Measurements from ENCODE around the gene TEAD4.

DNA sequence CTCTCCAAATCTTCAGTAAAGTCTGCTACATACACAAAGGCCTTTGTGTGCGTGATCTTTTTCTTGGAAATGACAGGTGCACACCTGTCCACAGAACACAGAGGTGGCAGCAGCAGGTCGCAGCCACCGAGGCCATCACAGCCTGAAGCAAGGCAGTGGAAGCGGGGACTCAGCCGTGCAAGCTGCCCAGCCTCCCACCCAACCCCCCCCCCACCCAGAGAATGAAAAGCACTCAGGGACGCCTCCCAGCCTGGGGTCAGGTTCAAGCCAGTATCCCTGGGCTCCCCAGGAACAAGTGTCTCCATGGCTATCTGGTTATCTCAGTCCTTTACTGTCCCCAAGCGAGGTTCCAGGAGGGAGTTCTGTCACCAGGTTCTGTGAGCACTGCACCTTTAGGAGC is 86.8 kb downstream of the TEAD4 start:
- TF ChIP-seq, protein P1, sequence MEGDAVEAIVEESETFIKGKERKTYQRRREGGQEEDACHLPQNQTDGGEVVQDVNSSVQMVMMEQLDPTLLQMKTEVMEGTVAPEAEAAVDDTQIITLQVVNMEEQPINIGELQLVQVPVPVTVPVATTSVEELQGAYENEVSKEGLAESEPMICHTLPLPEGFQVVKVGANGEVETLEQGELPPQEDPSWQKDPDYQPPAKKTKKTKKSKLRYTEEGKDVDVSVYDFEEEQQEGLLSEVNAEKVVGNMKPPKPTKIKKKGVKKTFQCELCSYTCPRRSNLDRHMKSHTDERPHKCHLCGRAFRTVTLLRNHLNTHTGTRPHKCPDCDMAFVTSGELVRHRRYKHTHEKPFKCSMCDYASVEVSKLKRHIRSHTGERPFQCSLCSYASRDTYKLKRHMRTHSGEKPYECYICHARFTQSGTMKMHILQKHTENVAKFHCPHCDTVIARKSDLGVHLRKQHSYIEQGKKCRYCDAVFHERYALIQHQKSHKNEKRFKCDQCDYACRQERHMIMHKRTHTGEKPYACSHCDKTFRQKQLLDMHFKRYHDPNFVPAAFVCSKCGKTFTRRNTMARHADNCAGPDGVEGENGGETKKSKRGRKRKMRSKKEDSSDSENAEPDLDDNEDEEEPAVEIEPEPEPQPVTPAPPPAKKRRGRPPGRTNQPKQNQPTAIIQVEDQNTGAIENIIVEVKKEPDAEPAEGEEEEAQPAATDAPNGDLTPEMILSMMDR (IDR thresholded peaks at IDR 0.05), result no peak
- TF ChIP-seq EZH2 (IDR thresholded peaks at IDR 0.05; ENCODE audit: borderline replicate concordance, insufficient read depth, low read depth, low read length, poor library complexity, severe bottlenecking), result no peak

All from B cell (primary cell).